ENCODE data around the gene NIPAL1.

DNA sequence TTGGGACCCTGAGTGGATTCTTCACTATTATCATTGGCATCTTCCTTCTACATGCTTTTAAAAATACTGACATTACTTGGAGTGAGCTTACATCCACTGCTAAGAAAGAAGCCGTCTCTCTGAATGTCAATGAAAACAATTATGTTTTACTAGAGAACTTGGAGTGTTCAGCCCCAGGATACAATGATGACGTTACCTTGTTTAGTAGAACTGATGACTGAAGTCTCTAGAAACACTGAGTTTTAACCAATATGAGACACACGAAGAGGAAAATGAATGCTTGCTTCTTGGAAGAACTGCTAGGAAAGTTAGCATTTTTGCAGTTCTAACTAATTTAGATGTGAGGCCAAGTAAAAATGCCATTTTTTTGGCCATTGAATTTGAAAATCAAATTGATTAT lies 19.4 kb downstream of the NIPAL1 start:
- TF ChIP-seq, protein P1, sequence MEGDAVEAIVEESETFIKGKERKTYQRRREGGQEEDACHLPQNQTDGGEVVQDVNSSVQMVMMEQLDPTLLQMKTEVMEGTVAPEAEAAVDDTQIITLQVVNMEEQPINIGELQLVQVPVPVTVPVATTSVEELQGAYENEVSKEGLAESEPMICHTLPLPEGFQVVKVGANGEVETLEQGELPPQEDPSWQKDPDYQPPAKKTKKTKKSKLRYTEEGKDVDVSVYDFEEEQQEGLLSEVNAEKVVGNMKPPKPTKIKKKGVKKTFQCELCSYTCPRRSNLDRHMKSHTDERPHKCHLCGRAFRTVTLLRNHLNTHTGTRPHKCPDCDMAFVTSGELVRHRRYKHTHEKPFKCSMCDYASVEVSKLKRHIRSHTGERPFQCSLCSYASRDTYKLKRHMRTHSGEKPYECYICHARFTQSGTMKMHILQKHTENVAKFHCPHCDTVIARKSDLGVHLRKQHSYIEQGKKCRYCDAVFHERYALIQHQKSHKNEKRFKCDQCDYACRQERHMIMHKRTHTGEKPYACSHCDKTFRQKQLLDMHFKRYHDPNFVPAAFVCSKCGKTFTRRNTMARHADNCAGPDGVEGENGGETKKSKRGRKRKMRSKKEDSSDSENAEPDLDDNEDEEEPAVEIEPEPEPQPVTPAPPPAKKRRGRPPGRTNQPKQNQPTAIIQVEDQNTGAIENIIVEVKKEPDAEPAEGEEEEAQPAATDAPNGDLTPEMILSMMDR (IDR thresholded peaks at IDR 0.05), result no peak
- TF ChIP-seq POLR2A (IDR thresholded peaks at IDR 0.05), result no peak

Measured in body of pancreas (tissue), 4 donors.